Epithelial cell of umbilical artery (primary cell): ENCODE results near the gene FNDC11. TPM values are rescaled to one million over a fixed set of nuclear protein-coding genes. Genes with fewer than 3 reads are reported as not detected.

Experiments
- total RNA-seq: library from RNA; depleted of rRNA; stranded (reverse); fragments of >200 nt; gene quantifications from 2 replicates; pipeline ENCODE4 v1.2.3, GENCODE V29; 2014

Gene FNDC11, protein sequence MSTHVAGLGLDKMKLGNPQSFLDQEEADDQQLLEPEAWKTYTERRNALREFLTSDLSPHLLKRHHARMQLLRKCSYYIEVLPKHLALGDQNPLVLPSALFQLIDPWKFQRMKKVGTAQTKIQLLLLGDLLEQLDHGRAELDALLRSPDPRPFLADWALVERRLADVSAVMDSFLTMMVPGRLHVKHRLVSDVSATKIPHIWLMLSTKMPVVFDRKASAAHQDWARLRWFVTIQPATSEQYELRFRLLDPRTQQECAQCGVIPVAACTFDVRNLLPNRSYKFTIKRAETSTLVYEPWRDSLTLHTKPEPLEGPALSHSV
- total RNA-seq, result 0.15 and 1.3 TPM in 2 replicates

GRCh38 chr20:63553933-63554290 lies at the start of gene FNDC11:
Gene FNDC11, plus strand, starts transcription at chr20:63554159. Its CDS starts 1,505 bp downstream, at chr20:63555664.

DNA sequence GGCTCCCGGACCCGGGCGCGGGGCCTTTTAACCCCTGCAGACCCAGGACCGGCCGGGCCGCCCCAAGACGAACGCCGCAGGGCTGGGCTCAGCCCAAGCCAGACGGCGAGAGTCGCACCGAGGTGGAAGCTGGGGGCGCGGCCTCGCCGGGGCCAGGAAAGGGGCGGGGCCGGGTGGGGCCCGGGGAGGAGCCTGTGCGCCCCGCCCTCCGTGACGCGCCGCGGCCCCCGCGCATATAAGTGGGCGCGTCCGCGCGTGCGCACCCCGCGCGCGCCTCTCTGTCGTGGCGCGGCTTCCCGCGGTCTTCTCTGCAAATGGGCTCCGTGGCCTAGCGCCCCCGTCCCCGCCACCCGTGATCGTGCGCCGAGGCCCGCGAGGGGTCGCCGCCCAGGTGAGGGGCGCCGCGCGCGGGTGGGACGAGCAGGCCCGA lies 33.4 kb upstream of the FNDC11 start, which contains the start of gene PPDPF:
Gene PPDPF (plus strand): TSS at position 262 of the 430 bp plus-strand sequence. CDS start 544 bp downstream, outside the sequence.

DNA sequence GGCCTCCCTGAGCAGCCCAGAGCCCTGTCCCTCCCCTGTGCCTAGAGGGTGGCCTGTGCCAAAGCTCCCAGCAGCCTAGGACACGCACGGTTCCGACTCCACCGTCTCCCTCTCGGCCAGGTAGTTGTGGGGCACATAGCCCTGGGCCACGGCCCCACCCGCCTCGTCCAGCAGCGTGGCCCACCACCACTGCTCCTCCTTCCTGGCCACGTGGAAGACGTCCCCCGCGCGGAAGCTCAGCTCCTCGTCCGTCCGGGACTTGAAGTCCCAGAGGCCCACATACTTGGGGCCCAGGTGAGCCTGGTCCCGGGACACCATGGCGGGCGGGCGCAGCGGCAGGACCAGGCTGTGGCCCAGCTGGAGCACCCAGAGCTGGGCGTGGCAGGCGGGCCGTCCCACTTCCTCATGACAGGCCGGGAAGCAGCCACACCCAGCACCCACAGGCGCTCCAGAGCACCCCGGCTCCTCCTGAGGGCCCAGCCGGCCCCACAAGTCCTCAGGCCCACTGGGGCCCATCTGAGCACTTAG lies 16.9 kb upstream of the FNDC11 start, which contains the start of gene PTK6:
Gene PTK6 (minus strand): TSS at position 380 of the 528 bp plus-strand sequence. CDS start 62 bp downstream, at position 318.

DNA sequence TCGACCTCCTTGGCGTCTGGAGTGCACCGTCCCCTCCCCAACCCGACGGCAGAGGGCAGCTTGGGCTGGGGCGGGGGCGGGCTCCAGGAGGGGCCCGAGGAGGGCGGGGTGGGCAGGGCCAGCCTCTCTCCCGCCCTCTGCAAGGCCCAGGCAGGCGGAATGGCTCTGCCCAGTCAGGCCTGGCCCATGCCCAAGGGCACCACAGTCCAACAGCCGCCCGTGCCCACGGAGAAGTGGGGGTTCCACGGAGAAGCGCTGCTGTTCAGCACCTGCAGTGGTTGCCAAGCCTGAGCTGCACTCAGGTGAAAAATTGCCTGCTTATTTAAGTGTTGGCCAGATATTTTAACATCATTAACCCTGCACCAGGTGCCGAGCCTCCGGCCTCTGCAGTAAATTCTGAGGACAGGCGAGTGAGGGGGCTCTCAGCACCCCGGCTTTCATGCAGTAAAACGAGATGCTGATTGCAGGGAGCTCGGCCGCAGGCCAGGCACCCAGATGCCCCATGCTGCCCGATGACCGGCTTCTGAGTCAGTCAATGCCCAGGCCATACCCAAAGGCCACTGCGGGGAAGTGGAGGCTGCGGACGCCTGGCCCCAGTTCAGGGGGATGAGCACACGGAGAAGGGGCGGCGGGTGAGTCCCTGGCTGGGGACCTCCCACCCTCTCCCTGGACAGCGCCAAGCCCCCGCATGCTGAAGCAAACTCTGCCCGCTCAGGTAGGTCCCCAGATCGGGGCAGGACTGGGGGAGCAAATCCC lies 6.1 kb upstream of the FNDC11 start, which contains the start of gene SRMS:
Gene SRMS (minus strand): TSS at position 25 of the 756 bp plus-strand sequence. CDS start 286 bp downstream, outside the sequence.

DNA sequence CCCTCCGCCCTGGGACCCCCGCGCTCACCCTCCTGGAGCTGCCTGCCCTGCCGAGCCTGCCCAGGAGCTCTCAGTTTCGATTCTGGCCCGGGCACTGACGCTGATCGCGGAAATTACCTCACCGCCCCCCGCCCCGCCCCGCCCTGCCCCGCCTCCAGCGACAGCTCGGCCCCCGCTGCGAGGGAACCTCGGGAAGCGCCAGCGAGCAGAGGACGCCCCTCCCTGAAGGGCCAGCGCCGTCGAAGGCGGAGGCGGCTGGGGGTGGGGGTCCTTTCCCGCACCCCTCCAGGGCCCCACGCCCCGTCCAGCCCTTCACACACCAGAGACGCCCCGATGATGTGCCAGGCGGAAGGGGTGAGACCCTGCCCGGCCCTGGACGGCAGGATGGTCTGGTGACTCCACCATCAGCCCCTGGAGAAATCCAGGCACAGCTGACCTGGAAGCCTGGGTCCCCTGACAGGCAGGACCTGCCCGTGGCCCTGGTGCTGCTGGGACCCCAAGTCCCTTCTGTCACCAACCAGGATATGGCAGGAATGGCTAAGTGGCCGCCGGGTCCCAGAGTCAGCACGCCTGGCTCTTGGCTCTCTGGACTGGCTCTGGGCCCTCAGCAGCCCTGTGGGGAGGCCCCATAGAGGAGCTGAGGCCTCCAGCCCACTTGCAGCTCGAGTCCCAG lies 20.3 kb downstream of the FNDC11 start, which contains the start of gene HELZ2:
Gene HELZ2 (minus strand): TSS at position 84 of the 673 bp plus-strand sequence. CDS start 1,854 bp downstream, outside the sequence.

Other genes starting within 250 kb of the FNDC11 start
- not detected in 2 replicates for gene CHRNA4, start 192.8 kb upstream of the FNDC11 start, total RNA-seq
- gene KCNQ2, start 81.5 kb upstream of the FNDC11 start, total RNA-seq, result not detected in 2 replicates
- gene EEF1A2, start 55.1 kb upstream of the FNDC11 start, total RNA-seq, result 0.46 and 3.6 TPM in 2 replicates
- gene PPDPF, start 33.4 kb upstream of the FNDC11 start, total RNA-seq, result 13.0 and 17.5 TPM in 2 replicates
- gene PTK6, start 16.8 kb upstream of the FNDC11 start, total RNA-seq, result not detected in 2 replicates
- gene SRMS, start 6.4 kb upstream of the FNDC11 start, total RNA-seq, result not detected in 2 replicates
- gene HELZ2, start 20.1 kb downstream of the FNDC11 start, total RNA-seq, result 45.8 and 199 TPM in 2 replicates
- gene GMEB2, start 72.9 kb downstream of the FNDC11 start, total RNA-seq, result 7.0 and 7.1 TPM in 2 replicates
- gene STMN3, start 99.3 kb downstream of the FNDC11 start, total RNA-seq, result 0.32 and 0.76 TPM in 2 replicates
- 8.4 and 11.2 TPM in 2 replicates for gene RTEL1, start 104.2 kb downstream of the FNDC11 start, total RNA-seq
- 7.1 and 41.5 TPM in 2 replicates for gene TNFRSF6B, start 142.5 kb downstream of the FNDC11 start, total RNA-seq
- gene ARFRP1, start 153.8 kb downstream of the FNDC11 start, total RNA-seq, result 31.2 and 41.9 TPM in 2 replicates
- 20.5 and 24.8 TPM in 2 replicates for gene ZGPAT, start 153.9 kb downstream of the FNDC11 start, total RNA-seq
- 1.3 and 4.3 TPM in 2 replicates for gene LIME1, start 182.5 kb downstream of the FNDC11 start, total RNA-seq
- 9.1 and 10.4 TPM in 2 replicates for gene SLC2A4RG, start 185.6 kb downstream of the FNDC11 start, total RNA-seq